Peyer's patch (tissue), 4 donors: ENCODE data around the gene LPIN1.

Experiments used
- CTCF ChIP-seq, 6 experiments: fragments of 450-650 bp in 4 of 6; fragments of 200-600 bp in 2 of 6; sonication (generic) in 1 of 6; IDR thresholded peaks; one replicate each; pipeline ENCODE4 v1.5.1; 2017 to 2019; ENCODE audit warnings: antibody characterized with exemption in 6 of 6, mild to moderate bottlenecking in 3 of 6, moderate library complexity in 1 of 6
- POLR2A ChIP-seq, 2 donors: fragments of 450-650 bp; IDR thresholded peaks; one replicate each; pipeline ENCODE4 v1.5.1; 2017; ENCODE audit warnings: antibody characterized with exemption in 2 of 2, mild to moderate bottlenecking in 2 of 2, moderate library complexity in 2 of 2

DNA sequence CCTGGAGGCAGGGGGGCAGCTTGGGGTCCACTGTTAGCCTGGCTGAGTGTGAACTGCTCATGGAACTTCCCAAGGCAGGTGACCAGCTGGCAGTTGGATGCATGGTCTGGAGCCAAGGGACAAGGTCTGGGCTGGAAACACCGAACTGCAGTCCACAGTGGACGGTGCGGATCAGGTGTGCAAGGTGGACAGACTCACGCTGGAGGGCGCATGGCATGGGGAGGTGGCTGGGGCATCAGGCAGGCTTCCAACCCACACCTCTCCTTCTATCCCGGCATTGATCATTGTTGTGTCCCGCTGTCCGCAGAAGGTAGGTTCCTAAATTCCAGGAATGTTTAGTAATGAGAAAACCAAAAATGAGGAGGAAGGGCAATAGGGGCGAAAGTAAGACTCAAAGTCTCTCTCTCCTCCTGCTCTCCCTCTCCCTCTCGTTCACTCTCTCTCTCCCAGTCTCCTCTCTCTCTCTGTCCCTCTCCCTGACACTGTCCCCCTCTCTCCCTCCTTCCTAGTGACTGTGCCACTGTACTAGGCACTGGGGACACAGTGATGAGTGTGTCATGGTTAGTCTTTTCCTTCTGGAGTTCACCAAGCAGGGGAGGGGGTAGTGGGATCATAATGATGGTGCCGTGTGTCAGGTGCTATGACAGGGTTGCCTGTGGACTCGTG, 30.3 kb upstream of the LPIN1 start:
- TF ChIP-seq CTCF (IDR thresholded peaks at IDR 0.05) (no peak), POLR2A (IDR thresholded peaks at IDR 0.05) (no peak)
